Endothelial cell of umbilical vein (primary cell): ENCODE data around the gene CTPS1. TPM values are rescaled to one million over a fixed set of nuclear protein-coding genes. Genes with fewer than 3 reads are reported as not detected.

Source experiments
- BruUV-seq: library from RNA; stranded (reverse); fragments of 400-500 nt; replicated peaks from 2 replicates; lab custom pipeline; 2021; lab: Mats Ljungman, UMichigan
- CTCF ChIA-PET: fragments of 300-600, 350-600 bp; sonication (Branson Sonifier 250); formaldehyde crosslinking; loops from one replicate; lab custom pipeline; 2021; ENCODE audit warnings: antibody characterized with exemption, inconsistent platforms; lab: Charles Lee
- POLR2A ChIA-PET: fragments of 300-600, 350-600 bp; sonication (Branson Sonifier 250); formaldehyde crosslinking; loops from one replicate; lab custom pipeline; 2021; ENCODE audit warnings: antibody characterized with exemption, inconsistent platforms; lab: Charles Lee
- DNase-seq: peaks from one replicate; pipeline ENCODE4 v3.0.0-alpha.2; 2011; ENCODE audit warnings: low read depth, low spot score
- FAIRE-seq: peaks from 2 replicates; lab custom pipeline; 2011; peaks lifted over from hg19 to GRCh38; lab: Jason Lieb, UNC
- H2AFZ ChIP-seq: 2 replicates; pipeline ENCODE4 v1.6.0; 2012; ENCODE audit warnings: low read depth, low read length, control low read depth, inconsistent platforms
- H3K27ac ChIP-seq: 2 replicates; pipeline ENCODE4 v1.5.1; 2011; ENCODE audit warnings: low read depth, mild to moderate bottlenecking, control low read depth, low read length, moderate library complexity; ENCODE audit not compliant: insufficient read depth
- H3K27me3 ChIP-seq, 2 experiments: 2 replicates each; pipeline versions ENCODE4 v1.6.0 to v1.6.1; 2011; ENCODE audit warnings: low read length in 2 of 2, mixed read lengths in 1 of 2; ENCODE audit not compliant: control insufficient read depth in 2 of 2, insufficient read depth in 2 of 2
- H3K36me3 ChIP-seq, 2 experiments: 2 replicates in 1 of 2; 3 replicates in 1 of 2; pipeline ENCODE4 v1.5.1; 2011; ENCODE audit warnings: low read length in 2 of 2, mild to moderate bottlenecking in 1 of 2, moderate library complexity in 1 of 2; ENCODE audit not compliant: control insufficient read depth in 2 of 2, insufficient read depth in 2 of 2; ENCODE audit errors: extremely low read depth in 1 of 2
- H3K4me1 ChIP-seq: 3 replicates; pipeline ENCODE4 v1.5.1; 2011; ENCODE audit warnings: mild to moderate bottlenecking, low read length; ENCODE audit not compliant: control insufficient read depth, insufficient read depth; ENCODE audit errors: extremely low read depth
- H3K4me2 ChIP-seq: 2 replicates; pipeline ENCODE4 v1.6.1; 2011; ENCODE audit warnings: low read length, control low read depth, mixed read lengths; ENCODE audit not compliant: insufficient read depth
- H3K4me3 ChIP-seq, 3 experiments: fragments of 200-600 bp in 1 of 3; sonication (generic), shearing (Covaris generic) in 1 of 3; replicated peaks in 1 of 3; 2 replicates each; pipeline ENCODE4 v1.5.1; 2011 to 2016; ENCODE audit warnings: control low read depth in 3 of 3, low read length in 3 of 3, mild to moderate bottlenecking in 2 of 3, inconsistent platforms in 1 of 3, low read depth in 1 of 3, moderate library complexity in 1 of 3; ENCODE audit not compliant: insufficient read depth in 1 of 3
- H3K79me2 ChIP-seq: 2 replicates; pipeline ENCODE4 v1.6.0; 2012; ENCODE audit warnings: low read length, inconsistent platforms; ENCODE audit not compliant: control insufficient read depth, insufficient read depth
- H3K9ac ChIP-seq: replicated peaks from 2 replicates; pipeline ENCODE3; 2011; ENCODE audit warnings: low read length, control low read depth; ENCODE audit not compliant: insufficient read depth; ENCODE audit errors: extremely low read depth
- H3K9me1 ChIP-seq: replicated peaks from 3 replicates; pipeline ENCODE4 v1.6.0; 2011; ENCODE audit warnings: mild to moderate bottlenecking, low read length; ENCODE audit not compliant: control insufficient read depth, insufficient read depth; ENCODE audit errors: extremely low read depth
- H3K9me3 ChIP-seq: replicated peaks from 2 replicates; pipeline ENCODE4 v1.5.1; 2012; ENCODE audit warnings: low read length, inconsistent platforms; ENCODE audit not compliant: control insufficient read depth, insufficient read depth
- H4K20me1 ChIP-seq: replicated peaks from 2 replicates; pipeline ENCODE3; 2011; ENCODE audit warnings: mild to moderate bottlenecking, low read length; ENCODE audit not compliant: control insufficient read depth, insufficient read depth; ENCODE audit errors: extremely low read depth
- EZH2 ChIP-seq: IDR thresholded peaks from 2 replicates; pipeline ENCODE4 v1.6.1; 2012; ENCODE audit warnings: borderline replicate concordance, low read depth, mild to moderate bottlenecking, moderate library complexity, low read length, inconsistent platforms; ENCODE audit not compliant: severe bottlenecking
- FOS ChIP-seq: IDR thresholded peaks from 2 replicates; pipeline ENCODE4 v1.6.1; 2011; ENCODE audit warnings: mild to moderate bottlenecking, low read length, moderate library complexity, borderline replicate concordance; ENCODE audit not compliant: insufficient read depth
- GATA2 ChIP-seq: IDR thresholded peaks from 2 replicates; pipeline ENCODE4 v1.7.0; 2011; ENCODE audit warnings: low read depth, mild to moderate bottlenecking, moderate library complexity, mixed read lengths, low read length; ENCODE audit not compliant: insufficient read length, insufficient read depth
- JUN ChIP-seq: IDR thresholded peaks from 2 replicates; pipeline ENCODE4 v1.6.1; 2011; ENCODE audit warnings: borderline replicate concordance, low read depth; ENCODE audit not compliant: insufficient read length, insufficient read depth
- MYC ChIP-seq: IDR thresholded peaks from one replicate; pipeline ENCODE4 v1.6.1; 2011; ENCODE audit warnings: mild to moderate bottlenecking, low read depth, low read length
- POLR2A ChIP-seq: IDR thresholded peaks from 2 replicates; pipeline ENCODE4 v1.6.1; 2012; ENCODE audit warnings: low read depth, mild to moderate bottlenecking, control low read depth, low read length
- POLR2AphosphoS5 ChIP-seq: IDR thresholded peaks from 2 replicates; pipeline ENCODE4 v1.6.1; 2012; ENCODE audit warnings: low read depth, mild to moderate bottlenecking, control low read depth, low read length, moderate library complexity; ENCODE audit not compliant: insufficient read depth
- dilution Hi-C: fragments of 300-500 bp; cut with MboI; formaldehyde crosslinking; loops from one replicate; pipeline ENCODE4 v1.15.0; 2019; ENCODE audit warnings: low sequenced_read_pairs; ENCODE audit not compliant: extremely low pct_ligation_motif_present
- intact Hi-C: fragments of 100-400 bp; cut with micrococcal nuclease; formaldehyde crosslinking; loops from one replicate; pipeline ENCODE4 v1.10.0; 2022
- polyA plus RNA-seq, 4 experiments: library from polyadenylated mRNA; depleted of rRNA in 3 of 4; stranded (reverse) in 3 of 4; unstranded in 1 of 4; fragments of >200 nt; gene quantifications; 2 replicates each; pipeline versions ENCODE4 v1.2.1 to v1.2.3, GENCODE V29; 2011 to 2012; ENCODE audit warnings: missing spikeins in 1 of 4
- total RNA-seq: library from RNA; stranded (reverse); gene quantifications from 2 replicates; pipeline ENCODE4 v1.2.3, GENCODE V29; 2021
- TF ChIP-seq, protein P1 (sequence below), 2 donors: IDR thresholded peaks; 1 replicate in 1 of 2; 2 replicates in 1 of 2; pipeline ENCODE4 v1.5.1; 2011; ENCODE audit warnings: low read length in 2 of 2, mild to moderate bottlenecking in 2 of 2, moderate library complexity in 2 of 2, control low read depth in 1 of 2, inconsistent platforms in 1 of 2, low read depth in 1 of 2; ENCODE audit not compliant: insufficient read depth in 1 of 2; ENCODE audit errors: extremely low read depth in 1 of 2
- TF ChIP-seq, protein P2 (sequence below): IDR thresholded peaks from 2 replicates; pipeline ENCODE4 v1.6.1; 2011; ENCODE audit not compliant: insufficient read depth, insufficient read length

The CTPS1 gene
- total and polyA plus RNA-seq, 2 donors (not counting 3 experiments of a cell fraction or from before 2014, with no cell fraction given): 24.9 to 65.8 TPM

DNA sequence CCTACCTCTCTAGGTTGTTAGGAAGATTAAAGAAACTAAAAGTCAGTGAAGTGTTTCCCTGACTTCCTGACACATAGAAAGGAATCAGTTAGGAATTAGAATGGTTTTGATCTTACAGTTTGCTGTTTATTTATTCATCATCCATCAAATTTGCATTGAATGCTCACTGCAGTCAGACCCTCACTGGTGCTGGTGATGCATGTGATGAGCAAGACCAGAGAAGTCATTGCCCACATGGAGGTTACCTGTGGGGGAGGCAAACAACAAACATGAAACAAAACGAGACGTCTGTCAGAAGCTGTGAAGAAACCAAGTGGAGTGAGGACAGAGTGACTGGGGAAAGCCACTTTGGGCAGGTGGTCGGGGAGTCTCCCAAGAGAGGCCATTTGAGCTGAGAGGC, 6.4 kb downstream of the CTPS1 start:
- Histone ChIP-seq H3K27ac (no peak overlapping the region), H3K9me1 (no peaks in the 10 kb centered on the region), H3K36me3 (peaks cover 23 to 40% of the 10 kb centered on the region in 2 experiments), H3K4me2 (no peak overlapping the region), H3K27me3 (no peaks in the 10 kb centered on the region), H3K4me3 (no peak overlapping the region), H3K79me2 (peaks cover 51% of the 10 kb centered on the region), H3K4me1 (peaks cover 21% of the 10 kb centered on the region), H3K9me3 (no peaks in the 10 kb centered on the region), H4K20me1 (no peaks in the 10 kb centered on the region), H3K9ac (no peak overlapping the region), H2AFZ (no peak overlapping the region)
- dilution Hi-C loops: no loop called here
- intact Hi-C loops: no loop called here
- no peak for DNase-seq
- no TSS peak for BruUV-seq
- FAIRE-seq: no peak
- POLR2A ChIA-PET: no interaction called here
- CTCF ChIA-PET: interaction anchor here (0.7 to 2.0 kb wide), 6 partner anchors 9 to 144 kb away, joined by 3 to 5 read pairs (median 3); no protein-coding TSS in a partner anchor
- TF ChIP-seq EZH2 (no peak), FOS (no peak), GATA2 (no peak), POLR2AphosphoS5 (no peak), JUN (no peak), MYC (no peak), POLR2A (no peak)
- TF ChIP-seq, protein P1, sequence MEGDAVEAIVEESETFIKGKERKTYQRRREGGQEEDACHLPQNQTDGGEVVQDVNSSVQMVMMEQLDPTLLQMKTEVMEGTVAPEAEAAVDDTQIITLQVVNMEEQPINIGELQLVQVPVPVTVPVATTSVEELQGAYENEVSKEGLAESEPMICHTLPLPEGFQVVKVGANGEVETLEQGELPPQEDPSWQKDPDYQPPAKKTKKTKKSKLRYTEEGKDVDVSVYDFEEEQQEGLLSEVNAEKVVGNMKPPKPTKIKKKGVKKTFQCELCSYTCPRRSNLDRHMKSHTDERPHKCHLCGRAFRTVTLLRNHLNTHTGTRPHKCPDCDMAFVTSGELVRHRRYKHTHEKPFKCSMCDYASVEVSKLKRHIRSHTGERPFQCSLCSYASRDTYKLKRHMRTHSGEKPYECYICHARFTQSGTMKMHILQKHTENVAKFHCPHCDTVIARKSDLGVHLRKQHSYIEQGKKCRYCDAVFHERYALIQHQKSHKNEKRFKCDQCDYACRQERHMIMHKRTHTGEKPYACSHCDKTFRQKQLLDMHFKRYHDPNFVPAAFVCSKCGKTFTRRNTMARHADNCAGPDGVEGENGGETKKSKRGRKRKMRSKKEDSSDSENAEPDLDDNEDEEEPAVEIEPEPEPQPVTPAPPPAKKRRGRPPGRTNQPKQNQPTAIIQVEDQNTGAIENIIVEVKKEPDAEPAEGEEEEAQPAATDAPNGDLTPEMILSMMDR (IDR thresholded peaks at IDR 0.05; ENCODE audit: extremely low read depth in 1 of 2, insufficient read depth in 1 of 2, low read depth in 1 of 2, low read length in 2 of 2): no peak
- TF ChIP-seq, protein P2, sequence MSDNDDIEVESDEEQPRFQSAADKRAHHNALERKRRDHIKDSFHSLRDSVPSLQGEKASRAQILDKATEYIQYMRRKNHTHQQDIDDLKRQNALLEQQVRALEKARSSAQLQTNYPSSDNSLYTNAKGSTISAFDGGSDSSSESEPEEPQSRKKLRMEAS: no peak
